H9 (cell line): ENCODE data around the gene ATRIP. TPM values are rescaled to one million over a fixed set of nuclear protein-coding genes. Genes with fewer than 3 reads are reported as not detected.

ENCODE experiments used
- DNase-seq: peaks from one replicate; pipeline ENCODE4 v3.0.0-alpha.2; 2017
- H2AFZ ChIP-seq: one replicate; pipeline ENCODE4 v1.6.1; 2013; ENCODE audit warnings: mild to moderate bottlenecking, low read length, control low read depth, moderate library complexity
- H2AK5ac ChIP-seq: 2 replicates; pipeline ENCODE4 v1.6.1; 2013; ENCODE audit warnings: low read length, control low read depth, mixed read lengths; ENCODE audit not compliant: insufficient read length
- H2BK120ac ChIP-seq: one replicate; pipeline ENCODE4 v1.6.1; 2013; ENCODE audit warnings: low read depth, mild to moderate bottlenecking, low read length, control low read depth, inconsistent platforms; ENCODE audit not compliant: poor library complexity, severe bottlenecking
- H2BK12ac ChIP-seq: 2 replicates; pipeline ENCODE4 v1.6.1; 2013; ENCODE audit warnings: low read length, control low read depth, mixed read lengths, low read depth; ENCODE audit not compliant: insufficient read length
- H2BK15ac ChIP-seq: 2 replicates; pipeline ENCODE4 v1.6.1; 2013; ENCODE audit warnings: low read depth, low read length, control low read depth
- H2BK20ac ChIP-seq: one replicate; pipeline ENCODE4 v1.6.1; 2013; ENCODE audit warnings: low read depth, mild to moderate bottlenecking, low read length, control low read depth, inconsistent platforms; ENCODE audit not compliant: poor library complexity, severe bottlenecking
- H2BK5ac ChIP-seq: 2 replicates; pipeline ENCODE4 v1.6.1; 2013; ENCODE audit warnings: low read length, control low read depth, mixed read lengths; ENCODE audit not compliant: insufficient read length
- H3K14ac ChIP-seq: 2 replicates; pipeline ENCODE4 v1.6.1; 2013; ENCODE audit warnings: low read length, control low read depth; ENCODE audit not compliant: insufficient read depth
- H3K18ac ChIP-seq: 2 replicates; pipeline ENCODE4 v1.6.1; 2013; ENCODE audit warnings: low read depth, mild to moderate bottlenecking, mixed read lengths, low read length, control low read depth; ENCODE audit not compliant: insufficient read length
- H3K23ac ChIP-seq: 2 replicates; pipeline ENCODE4 v1.6.1; 2013; ENCODE audit warnings: low read length, control low read depth, mixed read lengths, low read depth; ENCODE audit not compliant: insufficient read length
- H3K23me2 ChIP-seq: 2 replicates; pipeline ENCODE4 v1.6.1; 2013; ENCODE audit warnings: low read depth, mild to moderate bottlenecking, mixed read lengths, low read length, control low read depth; ENCODE audit not compliant: insufficient read length, poor library complexity, severe bottlenecking
- H3K27ac ChIP-seq: 2 replicates; pipeline ENCODE4 v1.5.1; 2013; ENCODE audit warnings: low read length, control low read depth, mixed read lengths, low read depth; ENCODE audit not compliant: insufficient read length
- H3K27me3 ChIP-seq: 2 replicates; pipeline ENCODE4 v1.6.1; 2013; ENCODE audit warnings: low read length, control low read depth, inconsistent platforms; ENCODE audit not compliant: insufficient read depth
- H3K4ac ChIP-seq: 2 replicates; pipeline ENCODE4 v1.6.1; 2013; ENCODE audit warnings: low read depth, mild to moderate bottlenecking, control low read depth, inconsistent platforms, low read length, moderate library complexity
- H3K4me1 ChIP-seq: 2 replicates; pipeline ENCODE4 v1.6.1; 2013; ENCODE audit warnings: low read length, control low read depth, inconsistent platforms; ENCODE audit not compliant: insufficient read depth
- H3K4me2 ChIP-seq: 2 replicates; pipeline ENCODE4 v1.6.1; 2013; ENCODE audit warnings: low read length, control low read depth, mixed read lengths; ENCODE audit not compliant: insufficient read length, insufficient read depth
- H3K56ac ChIP-seq: 2 replicates; pipeline ENCODE4 v1.6.1; 2013; ENCODE audit warnings: low read depth, mild to moderate bottlenecking, mixed read lengths, low read length, control low read depth; ENCODE audit not compliant: insufficient read length
- H3K79me1 ChIP-seq: 2 replicates; pipeline ENCODE4 v1.6.1; 2013; ENCODE audit warnings: low read depth, mild to moderate bottlenecking, moderate library complexity, low read length, control low read depth, inconsistent platforms; ENCODE audit not compliant: insufficient read depth, poor library complexity, severe bottlenecking
- H3K79me2 ChIP-seq: 2 replicates; pipeline ENCODE4 v1.6.1; 2013; ENCODE audit warnings: low read length, control low read depth, inconsistent platforms; ENCODE audit not compliant: insufficient read depth
- H3K9ac ChIP-seq: 2 replicates; pipeline ENCODE4 v1.6.1; 2013; ENCODE audit warnings: low read length, control low read depth, mixed read lengths; ENCODE audit not compliant: insufficient read length; ENCODE audit errors: extremely low read depth
- H3K9me3 ChIP-seq: one replicate; pipeline ENCODE4 v1.6.1; 2013; ENCODE audit warnings: low read depth, low read length, inconsistent platforms; ENCODE audit not compliant: control insufficient read depth
- H3T11ph ChIP-seq: one replicate; pipeline ENCODE4 v1.6.1; 2013; ENCODE audit warnings: mild to moderate bottlenecking, low read length, control low read depth, inconsistent platforms
- H4K20me1 ChIP-seq: one replicate; pipeline ENCODE4 v1.6.1; 2013; ENCODE audit not compliant: control insufficient read depth, insufficient read length, insufficient read depth
- H4K5ac ChIP-seq: 2 replicates; pipeline ENCODE4 v1.6.1; 2013; ENCODE audit warnings: low read depth, mild to moderate bottlenecking, mixed read lengths, low read length, control low read depth; ENCODE audit not compliant: insufficient read length
- H4K8ac ChIP-seq: replicated peaks from 2 replicates; pipeline ENCODE4 v1.6.1; 2013; ENCODE audit warnings: low read length, control low read depth, mixed read lengths, low read depth; ENCODE audit not compliant: insufficient read length
- H4K91ac ChIP-seq: 2 replicates; pipeline ENCODE4 v1.6.1; 2013; ENCODE audit warnings: low read depth, mild to moderate bottlenecking, moderate library complexity, mixed read lengths, low read length, control low read depth; ENCODE audit not compliant: insufficient read length
- H3K27ac Mint-ChIP-seq, 3 experiments: 2 replicates in 2 of 3; 3 replicates in 1 of 3; pipeline ENCODE4 v1.8.0; 2020 to 2021; ENCODE audit warnings: mixed read lengths in 3 of 3, mild to moderate bottlenecking in 1 of 3, moderate library complexity in 1 of 3
- H3K27me3 Mint-ChIP-seq: 2 replicates; pipeline ENCODE4 v1.8.0; 2021; ENCODE audit warnings: low read depth, mild to moderate bottlenecking, moderate library complexity, mixed read lengths
- H3K36me3 Mint-ChIP-seq, 3 experiments: 2 replicates in 2 of 3; 3 replicates in 1 of 3; pipeline ENCODE4 v1.8.0; 2020 to 2021; ENCODE audit warnings: low read depth in 3 of 3, mixed read lengths in 3 of 3; ENCODE audit not compliant: insufficient read depth in 1 of 3
- H3K4me1 Mint-ChIP-seq, 2 experiments: 2 replicates each; pipeline ENCODE4 v1.8.0; 2020; ENCODE audit warnings: mixed read lengths in 2 of 2
- H3K4me3 Mint-ChIP-seq, 2 experiments: 2 replicates in 1 of 2; 3 replicates in 1 of 2; pipeline ENCODE4 v1.8.0; 2020 to 2021; ENCODE audit warnings: mild to moderate bottlenecking in 2 of 2, mixed read lengths in 2 of 2, moderate library complexity in 1 of 2
- H3K9me3 Mint-ChIP-seq, 2 experiments: 2 replicates in 1 of 2; 3 replicates in 1 of 2; pipeline ENCODE4 v1.8.0; 2020; ENCODE audit warnings: mild to moderate bottlenecking in 2 of 2, mixed read lengths in 2 of 2, moderate library complexity in 1 of 2
- CTCF ChIP-seq: fragments of 200-600 bp; sonication (generic); conservative IDR thresholded peaks from 3 replicates; pipeline ENCODE4 v1.8.0; 2021; ENCODE audit warnings: antibody characterized with exemption, mild to moderate bottlenecking
- WGBS: extraction: QIAGEN DNeasy Blood & Tissue Kit; methylation state at CpG from one replicate; pipeline ENCODE4 v1.1.7; 2013; ENCODE audit warnings: missing lambda C conversion rate, low lambda C conversion rate, mixed read lengths; ENCODE audit not compliant: insufficient read length; ENCODE audit errors: extremely low coverage; 5-methylcytosine and 5-hydroxymethylcytosine counted together
- total RNA-seq: library from RNA; stranded (reverse); gene quantifications from 2 replicates; pipeline ENCODE4 v1.2.1, GENCODE V29; 2021

ATRIP gene
- total RNA-seq, 1 experiment from 2014 or later = 16.3 TPM

- Histone ChIP-seq H3K4ac (no peak overlapping the region), H3K79me2 (no peaks in the 10 kb centered on the region), H3K56ac (no peak overlapping the region), H3T11ph (no peak overlapping the region), H2BK15ac (no peak overlapping the region), H3K79me1 (no peaks in the 10 kb centered on the region), H3K27ac (no peak overlapping the region), H3K9ac (no peak overlapping the region), H2BK12ac (no peak overlapping the region), H3K9me3 (no peaks in the 10 kb centered on the region), H4K91ac (no peak overlapping the region), H4K20me1 (no peaks in the 10 kb centered on the region), H2BK5ac (no peak overlapping the region), H2AK5ac (no peak overlapping the region), H3K14ac (no peak overlapping the region), H2BK120ac (no peak overlapping the region), H4K5ac (no peak overlapping the region), H3K27me3 (no peaks in the 10 kb centered on the region), H3K18ac (no peak overlapping the region), H2BK20ac (no peak overlapping the region), H3K23ac (no peak overlapping the region), H4K8ac (no peak overlapping the region), H3K4me1 (no peaks in the 10 kb centered on the region), H3K4me2 (no peak overlapping the region), H2AFZ (no peak overlapping the region), H3K23me2 (no peaks in the 10 kb centered on the region)
- no peaks in the 10 kb centered on the region for H3K9me3 Mint-ChIP-seq
- no peaks in the 10 kb centered on the region for H3K27me3 Mint-ChIP-seq
- DNase-seq = no peak
- H3K4me1 Mint-ChIP-seq = peaks cover under 1 to 1% of the 10 kb centered on the region in 2 experiments; a peak in 2 of 4 replicates
- H3K36me3 Mint-ChIP-seq = peaks cover 6 to 58% (median 40%) of the 10 kb centered on the region in 3 experiments; a peak in 6 of 7 replicates
- no peak overlapping the region for H3K4me3 Mint-ChIP-seq
- WGBS = no CpG with 5 or more reads among the region's 7 CpGs
- no peak overlapping the region for H3K27ac Mint-ChIP-seq
- TF ChIP-seq CTCF = no peak
Measured at GRCh38 chr3:48459773-48460516, 13.4 kb downstream of the ATRIP start.
